Erythroblast (primary cell): ENCODE results near the gene ADGRV1.

Experiments used
- GATA1 ChIP-seq: IDR thresholded peaks from 2 replicates; pipeline ENCODE4 v1.6.1; 2011; ENCODE audit warnings: low read depth, mild to moderate bottlenecking, control low read depth, low read length, moderate library complexity
- POLR2A ChIP-seq: IDR thresholded peaks from 2 replicates; pipeline ENCODE4 v1.6.1; 2011; ENCODE audit warnings: mild to moderate bottlenecking, low read length

GRCh38 chr5:90645024-90645610, 86.5 kb downstream of the ADGRV1 start:
- TF ChIP-seq POLR2A, result no peak
- no peak for TF ChIP-seq GATA1
